Neuronal stem cell (in vitro differentiated cells): Measurements from ENCODE around the gene CMKLR1.

Experiments used
- DNase-seq: peaks from one replicate; pipeline ENCODE4 v3.0.0-alpha.2; 2013; ENCODE audit warnings: low spot score
- H2AFZ ChIP-seq: one replicate; pipeline ENCODE4 v1.6.1; 2013; ENCODE audit warnings: mild to moderate bottlenecking, low read length, inconsistent platforms
- H2AK5ac ChIP-seq: 2 replicates; pipeline ENCODE4 v1.6.1; 2013; ENCODE audit warnings: low read depth, mild to moderate bottlenecking, inconsistent platforms, low read length, moderate library complexity, mixed read lengths
- H2BK120ac ChIP-seq: 2 replicates; pipeline ENCODE4 v1.6.1; 2013; ENCODE audit warnings: low read depth, mild to moderate bottlenecking, inconsistent platforms, low read length, moderate library complexity, mixed read lengths
- H2BK12ac ChIP-seq: one replicate; pipeline ENCODE4 v1.6.1; 2013; ENCODE audit warnings: low read length, inconsistent platforms
- H2BK15ac ChIP-seq: 2 replicates; pipeline ENCODE4 v1.6.1; 2013; ENCODE audit warnings: mild to moderate bottlenecking, low read length, inconsistent platforms, mixed read lengths
- H2BK5ac ChIP-seq: one replicate; pipeline ENCODE4 v1.6.1; 2013; ENCODE audit warnings: inconsistent platforms, mild to moderate bottlenecking, low read length, moderate library complexity
- H3K14ac ChIP-seq: one replicate; pipeline ENCODE4 v1.6.1; 2013; ENCODE audit warnings: low read length, inconsistent platforms
- H3K18ac ChIP-seq: 2 replicates; pipeline ENCODE4 v1.6.1; 2013; ENCODE audit warnings: low read length, inconsistent platforms
- H3K23ac ChIP-seq: 2 replicates; pipeline ENCODE4 v1.6.1; 2013; ENCODE audit warnings: low read depth, mild to moderate bottlenecking, mixed read lengths, low read length, inconsistent platforms; ENCODE audit not compliant: poor library complexity
- H3K27ac ChIP-seq: replicated peaks from 3 replicates; pipeline ENCODE4 v1.5.1; 2013; ENCODE audit warnings: low read length, inconsistent platforms
- H3K27me3 ChIP-seq, 3 experiments: 2 replicates each; pipeline ENCODE4 v1.6.1; 2013; ENCODE audit warnings: low read length in 3 of 3, mild to moderate bottlenecking in 2 of 3, inconsistent platforms in 1 of 3, low read depth in 1 of 3, mixed read lengths in 1 of 3, moderate library complexity in 1 of 3; ENCODE audit not compliant: control insufficient read depth in 3 of 3, insufficient read depth in 3 of 3
- H3K36me3 ChIP-seq, 2 donors: replicated peaks in 1 of 2; 2 replicates each; pipeline ENCODE4 v1.6.1; 2013; ENCODE audit warnings: low read length in 2 of 2; ENCODE audit not compliant: control insufficient read depth in 2 of 2, insufficient read depth in 2 of 2
- H3K4ac ChIP-seq: 2 replicates; pipeline ENCODE4 v1.6.1; 2013; ENCODE audit warnings: inconsistent platforms, mild to moderate bottlenecking, low read length, moderate library complexity
- H3K4me1 ChIP-seq, 2 donors: 1 replicate in 1 of 2; 2 replicates in 1 of 2; pipeline ENCODE4 v1.6.1; 2013; ENCODE audit warnings: low read length in 2 of 2, low read depth in 1 of 2; ENCODE audit not compliant: control insufficient read depth in 2 of 2, insufficient read depth in 1 of 2
- H3K4me2 ChIP-seq: one replicate; pipeline ENCODE4 v1.6.1; 2013; ENCODE audit warnings: mild to moderate bottlenecking, low read length, inconsistent platforms; ENCODE audit not compliant: insufficient read depth, poor library complexity, severe bottlenecking
- H3K4me3 ChIP-seq, 2 donors: 2 replicates each; pipeline ENCODE4 v1.5.1; 2013; ENCODE audit warnings: low read length in 2 of 2, mild to moderate bottlenecking in 2 of 2, inconsistent platforms in 1 of 2, moderate library complexity in 1 of 2
- H3K79me1 ChIP-seq: one replicate; pipeline ENCODE4 v1.6.1; 2013; ENCODE audit warnings: low read depth, mild to moderate bottlenecking, inconsistent platforms, low read length, moderate library complexity
- H3K9ac ChIP-seq: one replicate; pipeline ENCODE4 v1.6.1; 2013; ENCODE audit warnings: mild to moderate bottlenecking, low read depth, low read length, inconsistent platforms; ENCODE audit not compliant: poor library complexity
- H3K9me3 ChIP-seq, 2 donors: replicated peaks in 1 of 2; 2 replicates each; pipeline versions ENCODE3 to v1.6.1; 2013; ENCODE audit warnings: low read length in 2 of 2, mild to moderate bottlenecking in 2 of 2, inconsistent platforms in 1 of 2, low read depth in 1 of 2, mixed read lengths in 1 of 2, moderate library complexity in 1 of 2; ENCODE audit not compliant: control insufficient read depth in 2 of 2, insufficient read depth in 1 of 2
- H4K8ac ChIP-seq: one replicate; pipeline ENCODE4 v1.6.1; 2013; ENCODE audit warnings: low read depth, mild to moderate bottlenecking, inconsistent platforms, low read length, moderate library complexity
- H4K91ac ChIP-seq: one replicate; pipeline ENCODE4 v1.6.1; 2013; ENCODE audit warnings: low read length, low read depth, mild to moderate bottlenecking, inconsistent platforms; ENCODE audit not compliant: poor library complexity
- WGBS, 2 donors: extraction: QIAGEN DNeasy Blood & Tissue Kit; methylation state at CpG; one replicate each; pipeline ENCODE4 v1.1.7; 2013; ENCODE audit warnings: missing lambda C conversion rate in 2 of 2, mixed read lengths in 1 of 2; ENCODE audit not compliant: insufficient read length in 2 of 2, insufficient replicate concordance in 1 of 2; ENCODE audit errors: extremely low coverage in 2 of 2; 5-methylcytosine and 5-hydroxymethylcytosine counted together

The CMKLR1 gene

DNA sequence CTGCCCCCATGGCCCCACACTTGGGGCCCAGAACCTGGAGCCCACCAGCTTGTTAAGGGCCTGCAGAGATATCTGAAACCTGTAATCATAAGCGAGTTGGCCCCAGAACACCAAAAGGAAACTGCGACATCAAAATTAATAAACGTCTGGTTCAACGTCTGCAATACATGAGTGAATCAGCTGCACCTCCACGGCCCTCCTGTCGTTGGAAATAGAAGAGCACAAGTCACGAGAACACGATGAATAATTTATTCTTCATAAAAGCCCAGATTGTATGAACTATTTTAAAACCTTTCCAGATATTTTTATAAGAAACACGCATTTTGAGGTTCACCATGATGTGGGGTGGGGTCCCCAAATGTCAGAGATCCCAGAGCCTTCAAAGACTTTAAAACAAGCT, 9.7 kb upstream of the CMKLR1 start:
- Histone ChIP-seq H3K4ac (no peak overlapping the region), H2AFZ (no peak overlapping the region), H4K8ac (no peak overlapping the region), H3K14ac (no peak overlapping the region), H3K9me3 (no peaks in the 10 kb centered on the region), H3K4me3 (no peak overlapping the region), H3K4me2 (no peak overlapping the region), H3K23ac (no peak overlapping the region), H2BK5ac (no peak overlapping the region), H3K18ac (no peak overlapping the region), H2AK5ac (no peak overlapping the region), H3K79me1 (no peaks in the 10 kb centered on the region), H4K91ac (no peak overlapping the region), H3K27me3 (peaks cover 0 to 4% (median 0%) of the 10 kb centered on the region in 3 experiments), H3K9ac (no peak overlapping the region), H3K4me1 (peaks cover 0 to 3% of the 10 kb centered on the region in 2 donors), H3K27ac (no peak overlapping the region), H2BK120ac (no peak overlapping the region), H3K36me3 (no peaks in the 10 kb centered on the region), H2BK12ac (no peak overlapping the region), H2BK15ac (no peak overlapping the region)
- WGBS, 2 donors: no CpG with 5 or more reads among the region's 9 CpGs
- no peak for DNase-seq

DNA sequence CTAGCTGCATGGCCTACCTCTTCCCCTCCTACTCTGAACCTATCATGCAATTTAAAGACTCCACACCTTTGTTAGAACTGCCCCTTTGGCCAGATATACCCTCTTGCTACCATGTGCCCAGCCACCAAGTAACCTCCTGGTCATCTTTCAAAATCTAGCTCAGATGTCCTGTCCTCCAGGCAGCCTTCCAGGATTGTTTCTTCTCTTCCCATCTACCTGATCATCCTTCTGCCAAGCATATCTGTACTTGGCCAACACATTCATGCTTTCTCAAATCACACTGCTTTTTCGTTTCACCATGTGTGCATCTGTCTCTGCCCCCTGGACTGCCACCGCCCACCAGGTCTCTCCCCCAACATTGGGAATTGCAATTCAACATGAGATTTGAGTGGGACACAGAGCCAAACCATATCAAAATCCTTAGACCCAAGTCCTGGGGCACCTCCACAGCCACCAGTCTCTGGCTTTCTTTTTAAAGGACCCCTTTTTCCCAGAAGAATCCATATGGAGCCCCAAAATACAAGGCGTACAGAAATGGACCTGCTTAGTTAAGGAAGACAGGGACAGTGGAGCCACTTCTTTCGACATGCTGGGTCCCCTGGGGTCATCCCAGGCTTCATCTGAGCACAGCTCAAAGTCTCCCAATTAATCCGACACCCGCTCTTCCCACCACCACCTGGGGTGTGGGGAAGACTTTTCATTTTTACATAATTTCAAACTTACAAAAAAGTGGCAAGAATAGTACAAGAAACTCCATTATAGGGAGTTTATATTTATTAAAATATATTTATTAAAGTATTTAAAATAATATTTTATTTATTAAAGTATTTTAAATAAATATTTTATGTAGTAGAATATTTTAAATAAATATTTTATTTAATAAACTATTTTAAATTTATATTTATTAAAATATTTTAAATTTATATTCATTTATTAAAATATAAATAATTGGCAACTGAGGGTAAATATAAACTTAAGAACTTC, 7.9 kb upstream of the CMKLR1 start:
- H3K23ac ChIP-seq: no peak overlapping the region
- no peak overlapping the region for H3K9ac ChIP-seq
- no peak overlapping the region for H4K91ac ChIP-seq
- H3K36me3 ChIP-seq: no peaks in the 10 kb centered on the region
- no CpG with 5 or more reads among the region's 6 CpGs for WGBS, 2 donors
- H3K79me1 ChIP-seq: no peaks in the 10 kb centered on the region
- no peak overlapping the region for H2BK15ac ChIP-seq
- no peak overlapping the region for H3K4me2 ChIP-seq
- no peak overlapping the region for H2AFZ ChIP-seq
- DNase-seq: no peak
- no peak overlapping the region for H2AK5ac ChIP-seq
- no peak overlapping the region for H4K8ac ChIP-seq
- H3K4me1 ChIP-seq: peaks cover 0 to 5% of the 10 kb centered on the region in 2 donors
- no peaks in the 10 kb centered on the region for H3K9me3 ChIP-seq
- H3K18ac ChIP-seq: no peak overlapping the region
- no peak overlapping the region for H2BK120ac ChIP-seq
- H3K4me3 ChIP-seq: no peak overlapping the region
- peaks cover 0 to 4% (median 0%) of the 10 kb centered on the region in 3 experiments for H3K27me3 ChIP-seq
- no peak overlapping the region for H3K4ac ChIP-seq
- no peak overlapping the region for H2BK12ac ChIP-seq
- no peak overlapping the region for H3K14ac ChIP-seq
- no peak overlapping the region for H3K27ac ChIP-seq
- H2BK5ac ChIP-seq: no peak overlapping the region

DNA sequence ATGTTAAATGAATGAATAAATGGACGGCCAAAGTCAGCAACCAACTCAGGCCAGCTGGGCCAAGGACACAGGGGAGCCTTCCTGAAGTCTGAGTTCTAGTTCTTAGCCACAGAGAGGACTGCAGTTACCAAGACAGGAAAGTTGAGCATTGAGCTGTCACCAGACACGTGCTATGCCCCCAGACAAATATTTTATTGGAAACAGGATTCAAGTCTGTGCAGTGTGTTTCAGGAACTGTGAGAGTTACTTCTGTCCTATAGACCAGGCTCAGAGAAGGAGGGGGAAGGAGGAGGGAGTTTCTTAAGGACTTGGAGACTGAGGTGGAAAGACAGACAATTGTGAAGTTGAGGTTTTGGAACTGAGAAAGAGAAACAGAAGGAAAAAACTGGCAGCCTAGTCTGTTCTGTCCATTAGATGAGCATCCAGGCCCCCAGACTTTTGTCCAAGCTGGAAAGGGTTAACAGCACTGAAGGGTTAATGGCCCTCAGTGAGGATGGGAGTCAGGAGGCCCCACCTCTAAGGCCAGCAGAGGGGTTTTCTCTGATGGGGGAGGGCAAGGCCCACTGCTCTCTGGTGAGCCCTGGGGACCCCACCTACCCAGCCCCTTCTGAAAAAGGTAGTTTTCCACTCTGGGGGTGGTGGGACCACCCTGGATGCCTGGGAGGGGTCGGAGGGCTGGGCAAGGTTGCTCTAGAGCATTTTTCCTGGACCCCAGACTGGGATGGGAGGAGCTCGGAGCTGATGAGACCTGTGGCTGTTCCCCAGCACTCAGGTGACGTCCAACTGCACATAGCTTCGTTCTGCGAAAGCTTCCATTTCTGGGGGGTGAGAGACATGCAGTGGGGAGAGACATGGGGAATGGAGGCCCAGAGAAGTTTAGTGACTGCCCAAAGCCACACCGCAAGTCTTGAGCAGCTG, 6.9 kb upstream of the CMKLR1 start:
- no peak overlapping the region for H3K4me2 ChIP-seq
- no peaks in the 10 kb centered on the region for H3K79me1 ChIP-seq
- no peak overlapping the region for H2BK120ac ChIP-seq
- no peak overlapping the region for H4K91ac ChIP-seq
- no peak for DNase-seq
- no peak overlapping the region for H2AFZ ChIP-seq
- H4K8ac ChIP-seq: peak overlapping the region; percentile 29
- H3K36me3 ChIP-seq: no peaks in the 10 kb centered on the region
- H3K4me1 ChIP-seq: peaks cover 0 to 5% of the 10 kb centered on the region in 2 donors
- no peak overlapping the region for H2AK5ac ChIP-seq
- H3K27me3 ChIP-seq: no peaks in the 10 kb centered on the region
- H3K27ac ChIP-seq: no peak overlapping the region
- no peak overlapping the region for H2BK5ac ChIP-seq
- peak overlapping the region in 1 of 2 donors; percentile 63 for H3K4me3 ChIP-seq
- H2BK12ac ChIP-seq: no peak overlapping the region
- H3K9ac ChIP-seq: no peak overlapping the region
- H3K4ac ChIP-seq: no peak overlapping the region
- no peaks in the 10 kb centered on the region for H3K9me3 ChIP-seq
- H3K18ac ChIP-seq: peak overlapping the region; percentile 24
- no peak overlapping the region for H3K14ac ChIP-seq
- no CpG with 5 or more reads among the region's 8 CpGs for WGBS, 2 donors
- no peak overlapping the region for H3K23ac ChIP-seq
- H2BK15ac ChIP-seq: no peak overlapping the region
